ENCODE data around the gene GATA5.

- TF ChIP-seq, protein P1, sequence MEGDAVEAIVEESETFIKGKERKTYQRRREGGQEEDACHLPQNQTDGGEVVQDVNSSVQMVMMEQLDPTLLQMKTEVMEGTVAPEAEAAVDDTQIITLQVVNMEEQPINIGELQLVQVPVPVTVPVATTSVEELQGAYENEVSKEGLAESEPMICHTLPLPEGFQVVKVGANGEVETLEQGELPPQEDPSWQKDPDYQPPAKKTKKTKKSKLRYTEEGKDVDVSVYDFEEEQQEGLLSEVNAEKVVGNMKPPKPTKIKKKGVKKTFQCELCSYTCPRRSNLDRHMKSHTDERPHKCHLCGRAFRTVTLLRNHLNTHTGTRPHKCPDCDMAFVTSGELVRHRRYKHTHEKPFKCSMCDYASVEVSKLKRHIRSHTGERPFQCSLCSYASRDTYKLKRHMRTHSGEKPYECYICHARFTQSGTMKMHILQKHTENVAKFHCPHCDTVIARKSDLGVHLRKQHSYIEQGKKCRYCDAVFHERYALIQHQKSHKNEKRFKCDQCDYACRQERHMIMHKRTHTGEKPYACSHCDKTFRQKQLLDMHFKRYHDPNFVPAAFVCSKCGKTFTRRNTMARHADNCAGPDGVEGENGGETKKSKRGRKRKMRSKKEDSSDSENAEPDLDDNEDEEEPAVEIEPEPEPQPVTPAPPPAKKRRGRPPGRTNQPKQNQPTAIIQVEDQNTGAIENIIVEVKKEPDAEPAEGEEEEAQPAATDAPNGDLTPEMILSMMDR (IDR thresholded peaks at IDR 0.05) = no peak
- no peak for TF ChIP-seq POLR2A (IDR thresholded peaks at IDR 0.05)
- TF ChIP-seq EP300 (IDR thresholded peaks at IDR 0.05) = no peak
- TF ChIP-seq POLR2AphosphoS5 (IDR thresholded peaks at IDR 0.05) = no peak
These were observed 58.9 kb downstream of the GATA5 start for GRCh38 chr20:62416651-62417637.

Measured in stomach (tissue), 4 donors.